ENCODE data around the gene PIEZO1. TPM values are rescaled to one million over a fixed set of nuclear protein-coding genes. Genes with fewer than 3 reads are reported as not detected.
A peak's percentile ranks its signal among the peaks of the same experiment; 100 is the strongest.

PIEZO1 gene
- total and polyA plus RNA-seq, 9 of the 15 experiments (the other 6 are each of a cell fraction or from before 2014, with no cell fraction given), result 3.6 to 432 (median 131) TPM

GRCh38 chr16:88800277-88800592, 15.2 kb upstream of the PIEZO1 start (continued):
- TF ChIP-seq HCFC1 (IDR thresholded peaks at IDR 0.05; ENCODE audit: low read depth, low read length) (no peak), E2F4 (CRISPR knock-in tag; IDR thresholded peaks at IDR 0.05; ENCODE audit: low read depth) (no peak), CGGBP1 (CRISPR knock-in tag; IDR thresholded peaks at IDR 0.05) (no peak), ZFPM2 (CRISPR knock-in tag; IDR thresholded peaks at IDR 0.05) (no peak), ZNF589 (CRISPR knock-in tag; IDR thresholded peaks at IDR 0.05; ENCODE audit: low read depth) (no peak), RBM22 (IDR thresholded peaks at IDR 0.05; ENCODE audit: low read depth, low read length, poor library complexity, severe bottlenecking) (no peak), ZNF274 (IDR thresholded peaks at IDR 0.05; ENCODE audit: borderline replicate concordance, low read depth, low read length) (no peak), HNRNPL (IDR thresholded peaks at IDR 0.05; ENCODE audit: low read depth, low read length) (no peak), TAF1 (IDR thresholded peaks at IDR 0.05; ENCODE audit: control insufficient read depth, extremely low read depth, insufficient read depth, low read length, severe bottlenecking) (no peak), CBX5 (IDR thresholded peaks at IDR 0.05; ENCODE audit: borderline replicate concordance, low read depth) (no peak), ZNF134 (CRISPR knock-in tag; conservative IDR thresholded peaks at IDR 0.05) (no peak), L3MBTL2 (IDR thresholded peaks at IDR 0.05) (no peak), ZNF780A (CRISPR knock-in tag; IDR thresholded peaks at IDR 0.05) (no peak), ZKSCAN3 (CRISPR knock-in tag; IDR thresholded peaks at IDR 0.05) (no peak), FUS (optimal IDR thresholded peaks at IDR 0.05; ENCODE audit: low read depth, low read length) (no peak), BCL6 (CRISPR knock-in tag; IDR thresholded peaks at IDR 0.05) (no peak), ZBTB43 (CRISPR knock-in tag; IDR thresholded peaks at IDR 0.05) (no peak), CHD2 (IDR thresholded peaks at IDR 0.05; ENCODE audit: low read depth, low read length) (no peak), SFPQ (IDR thresholded peaks at IDR 0.05; ENCODE audit: low read depth, low read length) (no peak), NCOA1 (IDR thresholded peaks at IDR 0.05; ENCODE audit: low read depth) (no peak), THAP7 (CRISPR knock-in tag; IDR thresholded peaks at IDR 0.05) (no peak), CTBP1 (IDR thresholded peaks at IDR 0.05; ENCODE audit: borderline replicate concordance) (peak; percentile 9; the same call in 1 of the 2 replicates), ZNF655 (CRISPR knock-in tag; IDR thresholded peaks at IDR 0.05) (no peak), TAF7 (tag; IDR thresholded peaks at IDR 0.05) (no peak), ZBTB8A (IDR thresholded peaks at IDR 0.05; ENCODE audit: partially characterized antibody) (no peak), LCOR (CRISPR knock-in tag; IDR thresholded peaks at IDR 0.05) (no peak)
